HCT116 (cell line): ENCODE results near the gene C2.

ENCODE experiments used
- CBX3 ChIP-seq: IDR thresholded peaks from 2 replicates; pipeline ENCODE4 v1.6.1; 2012; ENCODE audit warnings: low read depth
- CEBPB ChIP-seq: IDR thresholded peaks from 2 replicates; pipeline ENCODE4 v1.6.1; 2012; ENCODE audit warnings: low read depth
- CTCF ChIP-seq, 3 experiments: fragments of 200-600 bp in 1 of 3; sonication (generic) in 1 of 3; IDR thresholded peaks in 2 of 3; conservative IDR thresholded peaks in 1 of 3; 2 replicates each; pipeline ENCODE4 v1.5.1; 2012 to 2017; ENCODE audit warnings: low read depth in 2 of 3, low read length in 2 of 3, antibody characterized with exemption in 1 of 3, borderline replicate concordance in 1 of 3, control low read depth in 1 of 3, mild to moderate bottlenecking in 1 of 3, mixed read lengths in 1 of 3, mixed run types in 1 of 3, moderate library complexity in 1 of 3; ENCODE audit not compliant: insufficient read depth in 1 of 3
- EGR1 ChIP-seq: IDR thresholded peaks from 2 replicates; pipeline ENCODE4 v1.6.1; 2012; ENCODE audit warnings: low read depth
- EZH2 ChIP-seq: fragments of 200-600 bp; sonication (generic); IDR thresholded peaks from 2 replicates; pipeline ENCODE4 v1.6.1; 2017; ENCODE audit warnings: antibody characterized with exemption, mixed run types
- EZH2phosphoT487 ChIP-seq: fragments of 200-600 bp; IDR thresholded peaks from 2 replicates; pipeline ENCODE4 v1.6.1; 2018; ENCODE audit warnings: antibody characterized with exemption, borderline replicate concordance
- FOSL1 ChIP-seq: IDR thresholded peaks from 2 replicates; pipeline ENCODE4 v1.6.1; 2012; ENCODE audit warnings: low read depth
- MAX ChIP-seq: IDR thresholded peaks from 2 replicates; pipeline ENCODE4 v1.6.1; 2012
- POLR2A ChIP-seq: IDR thresholded peaks from 2 replicates; pipeline ENCODE4 v1.7.0; 2011; ENCODE audit warnings: borderline replicate concordance; ENCODE audit not compliant: insufficient read depth, insufficient read length; ENCODE audit errors: extremely low read depth
- POLR2AphosphoS5 ChIP-seq: IDR thresholded peaks from 2 replicates; pipeline ENCODE4 v1.6.1; 2011; ENCODE audit warnings: mild to moderate bottlenecking, low read depth, low read length, moderate library complexity
- RAD21 ChIP-seq: IDR thresholded peaks from 2 replicates; pipeline ENCODE4 v1.6.1; 2012; ENCODE audit warnings: low read depth, mild to moderate bottlenecking
- TCF7L2 ChIP-seq: IDR thresholded peaks from 2 replicates; pipeline ENCODE4 v1.7.0; 2011; ENCODE audit warnings: borderline replicate concordance, inconsistent platforms; ENCODE audit not compliant: insufficient read depth, insufficient read length; ENCODE audit errors: extremely low read depth
- ZBTB33 ChIP-seq: IDR thresholded peaks from 2 replicates; pipeline ENCODE4 v1.6.1; 2011; ENCODE audit warnings: mild to moderate bottlenecking, low read length, moderate library complexity; ENCODE audit not compliant: insufficient replicate concordance; ENCODE audit errors: extremely low read depth
- ZFX ChIP-seq: fragments of 450-650 bp; IDR thresholded peaks from 2 replicates; pipeline ENCODE4 v1.6.1; 2017

GRCh38 chr6:31899215-31899614, 28.3 kb upstream of the C2 start:
- TF ChIP-seq POLR2A (no peak), FOSL1 (no peak), EZH2 (no peak), CTCF (IDR thresholded peaks at IDR 0.05 in 2 of 3, conservative IDR thresholded peaks at IDR 0.05 in 1 of 3; ENCODE audit: borderline replicate concordance in 1 of 3, insufficient read depth in 1 of 3, low read depth in 2 of 3, low read length in 2 of 3) (no peak), MAX (no peak), RAD21 (no peak), EZH2phosphoT487 (no peak), ZBTB33 (no peak), POLR2AphosphoS5 (no peak), CBX3 (no peak), TCF7L2 (no peak), CEBPB (no peak), EGR1 (no peak), ZFX (no peak)
